GM12865 (cell line): ENCODE measurements around the gene DDX50.

Experiments
- DNase-seq: peaks from one replicate; pipeline ENCODE4 v3.0.0; 2010; ENCODE audit warnings: low read depth
- H3K4me3 ChIP-seq: 2 replicates; pipeline ENCODE4 v1.5.1; 2011; ENCODE audit warnings: mild to moderate bottlenecking, low read depth, low read length, control low read depth
- CTCF ChIP-seq: IDR thresholded peaks from 2 replicates; pipeline ENCODE4 v1.5.1; 2011; ENCODE audit warnings: low read length, control low read depth, low read depth, inconsistent platforms; ENCODE audit not compliant: insufficient read depth; ENCODE audit errors: missing control alignments

The DDX50 gene

GRCh38 chr10:68877482-68878110, 23.5 kb upstream of the DDX50 start:
- H3K4me3 ChIP-seq, result no peak overlapping the region
- no peak for TF ChIP-seq CTCF
- no peak for DNase-seq

GRCh38 chr10:68878496-68878895, 22.6 kb upstream of the DDX50 start:
- TF ChIP-seq CTCF, result no peak
- H3K4me3 ChIP-seq, result no peak overlapping the region
- DNase-seq, result no peak

GRCh38 chr10:68879628-68880027, 21.5 kb upstream of the DDX50 start:
- DNase-seq, result no peak
- no peak for TF ChIP-seq CTCF
- H3K4me3 ChIP-seq, result no peak overlapping the region

- no peak for TF ChIP-seq CTCF
- no peak for DNase-seq
- no peak overlapping the region for H3K4me3 ChIP-seq
These were observed 20.9 kb upstream of the DDX50 start for GRCh38 chr10:68880181-68880580.

GRCh38 chr10:68895041-68895440, 6.1 kb upstream of the DDX50 start:
- no peak for DNase-seq
- H3K4me3 ChIP-seq, result no peak overlapping the region
- no peak for TF ChIP-seq CTCF

- DNase-seq, result peak; percentile 65
- peak; percentile 35 for TF ChIP-seq CTCF
- no peak overlapping the region for H3K4me3 ChIP-seq
These were observed 3.8 kb upstream of the DDX50 start for GRCh38 chr10:68897336-68897741.

GRCh38 chr10:68899186-68899745, 1.8 kb upstream of the DDX50 start:
- DNase-seq, result no peak
- no peak for TF ChIP-seq CTCF
- no peak overlapping the region for H3K4me3 ChIP-seq
